ENCODE data around the gene BTRC.
"Not testable (repeated sequence)": the region's sequence is repeated elsewhere in the genome, so short reads cannot be mapped to it uniquely, and the experiment has no call there.

Gene BTRC

GRCh38 chr10:101353692-101354327 lies at the start of gene BTRC:
TSS of gene BTRC (plus strand) at chr10:101354165. CDS start at chr10:101354181, 16 bp downstream.
- peak; percentile 99 for DNase-seq

DNA sequence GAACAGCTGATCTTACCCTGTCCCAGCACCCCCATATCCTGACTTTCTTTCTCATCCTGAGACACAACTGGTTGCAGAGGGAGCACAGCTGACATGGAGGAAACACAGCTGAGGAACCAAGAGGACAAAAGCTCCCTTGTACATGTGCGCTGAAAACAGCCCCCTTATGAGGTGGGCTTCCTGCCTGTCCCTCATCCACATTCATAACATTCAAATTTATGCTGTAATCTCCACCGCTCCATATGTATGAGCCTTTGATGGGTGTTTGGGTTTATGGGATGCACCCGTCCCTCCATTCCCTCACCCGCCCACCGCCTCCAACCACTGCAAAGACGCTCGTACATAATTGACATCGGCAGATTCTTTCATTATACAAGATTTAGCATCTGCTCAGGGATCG lies 49.6 kb upstream of the BTRC start:
- DNase-seq: no peak

GRCh38 chr10:101305320-101306241 lies 48.4 kb upstream of the BTRC start:
- DNase-seq: no peak

DNA sequence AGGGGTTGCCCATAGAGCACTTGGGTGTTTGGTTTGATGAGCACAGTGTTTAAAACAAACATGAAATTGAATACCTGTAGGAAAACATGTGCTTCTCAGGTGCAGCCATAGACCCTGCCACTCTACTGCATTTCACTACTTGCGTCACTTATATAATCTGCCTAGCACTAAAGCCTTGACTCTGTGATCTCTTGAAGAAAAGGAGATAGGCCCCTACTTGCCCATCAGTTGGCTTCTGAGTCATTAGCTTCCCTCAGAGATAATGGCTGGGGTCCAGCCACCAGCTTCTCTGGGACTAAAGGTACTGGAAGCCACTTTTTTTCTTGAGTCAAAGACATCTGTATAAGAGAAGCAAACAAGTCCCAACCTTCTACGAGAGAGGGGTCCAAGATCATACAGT lies 45.9 kb upstream of the BTRC start:
- no peak for DNase-seq

DNA sequence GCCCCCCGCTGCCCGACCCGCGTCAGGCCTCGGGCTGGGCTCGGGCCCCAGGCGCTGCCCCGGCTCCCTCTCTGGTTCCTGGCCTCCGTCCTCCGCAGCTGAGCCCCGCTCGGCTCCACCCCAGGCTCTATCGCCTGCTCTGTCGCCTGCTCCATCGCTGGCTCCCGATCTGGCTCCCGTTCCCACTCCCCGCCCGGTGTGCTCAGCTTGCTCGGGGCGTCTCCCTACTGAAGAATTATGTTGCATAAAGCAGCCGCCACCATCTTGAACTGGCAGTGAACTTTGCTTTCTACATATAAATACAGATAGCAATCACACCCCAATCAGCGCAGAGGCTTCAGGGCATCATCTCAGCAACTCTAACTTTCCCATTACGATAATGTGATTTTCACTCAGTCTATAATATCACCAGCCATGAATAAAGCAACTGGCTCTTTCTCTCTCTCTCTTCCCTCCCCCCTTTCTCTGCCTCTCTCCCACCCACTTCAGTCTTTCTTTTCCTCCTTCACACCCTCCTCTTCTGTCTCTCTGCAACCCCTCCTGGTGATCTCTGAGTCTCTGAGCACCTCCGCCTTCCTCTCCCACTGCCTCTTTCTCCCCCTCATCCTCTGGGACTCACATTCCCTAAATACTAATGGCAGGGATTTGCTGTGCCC lies 43.3 kb upstream of the BTRC start:
- no peak for DNase-seq

GRCh38 chr10:101311185-101312066 lies 42.5 kb upstream of the BTRC start:
- no peak for DNase-seq

DNA sequence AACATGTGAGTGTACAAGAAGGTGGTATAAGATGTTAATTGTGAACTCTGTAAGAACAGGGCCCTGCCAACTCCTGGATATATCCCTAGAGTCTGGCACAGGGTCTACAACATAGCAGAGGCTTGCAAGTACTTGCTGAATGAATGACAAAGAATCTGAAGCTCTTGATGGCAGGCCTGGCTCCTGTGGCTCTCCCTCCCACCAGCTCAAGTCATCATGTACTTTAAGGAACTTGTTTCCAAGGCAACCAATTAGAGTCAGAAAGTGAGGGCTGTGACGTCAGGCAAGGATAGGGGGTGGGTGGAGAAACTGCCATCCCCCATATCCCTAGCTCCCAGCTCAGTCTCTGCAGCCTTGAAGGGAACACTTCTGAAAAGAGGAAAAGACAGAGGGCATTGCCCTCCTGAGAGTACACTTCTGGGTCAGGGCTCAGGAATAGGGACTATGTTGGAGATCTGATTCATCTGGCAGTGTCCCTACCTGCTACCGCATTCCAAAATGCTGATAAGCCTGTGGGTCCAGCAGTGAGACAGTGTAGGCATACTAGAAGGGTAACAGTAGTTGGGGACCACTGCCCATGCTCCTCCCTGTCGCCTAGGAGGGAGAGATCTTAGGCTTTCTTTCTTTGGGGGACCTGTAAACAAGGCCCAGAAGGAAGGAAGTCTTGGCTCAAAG lies 34.6 kb upstream of the BTRC start:
- DNase-seq: no peak

DNA sequence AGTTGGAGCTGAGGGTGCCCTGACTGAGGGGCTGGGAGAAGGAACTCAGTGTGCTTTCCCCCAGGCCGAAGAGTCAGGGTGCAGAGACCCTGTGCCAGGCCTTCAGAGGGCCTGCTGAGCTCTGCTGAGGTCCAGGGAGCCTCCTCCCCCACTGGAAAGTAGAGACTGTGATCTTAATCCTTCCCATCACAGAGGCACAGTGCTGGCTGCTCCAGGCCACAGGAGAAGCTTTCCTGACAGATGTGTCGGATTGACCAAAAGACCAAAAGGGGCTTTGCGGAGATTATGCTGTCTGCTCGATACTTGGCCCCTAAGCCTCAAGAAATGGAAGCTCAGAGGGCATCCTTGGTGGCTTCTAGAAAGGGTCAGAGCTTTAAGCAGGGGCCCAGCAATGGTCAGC lies 32.9 kb upstream of the BTRC start:
- DNase-seq: no peak

GRCh38 chr10:101322266-101323108 lies 31.5 kb upstream of the BTRC start:
- DNase-seq: no peak

DNA sequence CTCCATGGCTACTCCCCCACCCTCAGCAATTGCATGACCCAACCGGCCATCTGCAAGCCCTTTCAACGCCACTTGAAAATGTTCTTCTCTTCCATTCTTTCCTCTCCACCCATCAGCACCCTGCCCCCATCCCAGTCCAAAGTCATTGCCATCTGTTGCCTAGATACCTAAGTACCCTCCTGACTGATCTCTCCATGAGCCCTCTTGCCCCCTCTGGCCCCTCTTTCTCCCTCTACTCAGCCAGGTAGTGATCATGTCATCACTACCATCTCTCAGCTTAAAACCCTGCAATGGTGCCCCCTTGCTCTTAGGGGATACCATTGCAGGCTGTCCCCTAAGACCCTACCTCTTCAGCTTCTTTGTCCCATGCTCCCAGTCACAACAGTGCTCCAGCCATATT lies 30.5 kb upstream of the BTRC start:
- no peak for DNase-seq

DNA sequence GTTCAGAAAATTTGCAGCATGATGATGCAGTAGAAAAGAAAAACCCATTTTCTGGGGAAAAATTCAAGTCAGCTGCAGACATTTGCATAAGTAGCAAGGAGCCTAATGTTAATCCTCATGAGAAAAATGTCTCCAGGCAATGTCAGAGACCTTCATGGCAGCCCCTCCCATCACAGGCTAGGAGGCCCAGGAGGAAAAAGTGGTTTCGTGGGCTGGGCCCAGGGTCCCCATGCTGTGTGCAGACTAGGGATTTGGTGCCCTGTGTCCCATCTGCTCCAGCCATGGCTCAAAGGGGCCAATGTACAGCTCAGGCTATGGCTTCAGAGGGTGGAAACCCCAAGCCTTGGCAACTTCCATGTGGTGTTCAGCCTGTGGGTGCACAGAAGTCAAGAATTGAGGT lies 26.5 kb upstream of the BTRC start:
- DNase-seq: not testable (repeated sequence)

DNA sequence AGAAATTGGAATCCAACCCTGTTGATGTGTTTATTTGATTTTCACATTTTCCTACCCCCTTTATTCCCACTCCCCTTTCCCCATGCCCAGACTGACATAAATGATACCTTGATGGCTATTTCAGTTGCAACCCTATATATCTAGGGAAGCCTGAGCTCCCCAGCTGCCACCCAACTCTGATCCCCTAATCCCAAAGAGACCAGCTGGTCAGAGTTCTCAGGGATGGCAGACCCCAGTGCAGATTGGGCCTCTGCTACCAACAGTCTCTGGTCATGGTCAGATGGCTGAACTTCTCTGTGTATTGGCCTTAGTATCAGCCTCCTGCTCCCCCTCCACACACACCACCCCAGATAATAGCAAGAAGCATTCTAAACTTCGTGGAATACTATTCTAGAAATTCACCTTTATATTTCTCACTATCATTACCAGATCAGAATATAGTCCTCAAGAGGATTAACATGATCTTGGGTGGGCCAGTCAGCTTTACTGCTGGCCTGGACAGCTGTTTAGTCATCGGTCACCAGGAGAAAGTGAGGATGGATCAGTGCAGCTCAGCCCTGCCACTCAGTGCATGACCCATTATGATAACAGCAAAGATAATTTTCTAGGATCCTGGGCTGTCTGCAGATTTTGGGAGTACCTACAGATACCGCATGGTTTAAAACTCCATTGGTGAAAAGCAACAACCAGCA lies 24.5 kb upstream of the BTRC start:
- no peak for DNase-seq

DNA sequence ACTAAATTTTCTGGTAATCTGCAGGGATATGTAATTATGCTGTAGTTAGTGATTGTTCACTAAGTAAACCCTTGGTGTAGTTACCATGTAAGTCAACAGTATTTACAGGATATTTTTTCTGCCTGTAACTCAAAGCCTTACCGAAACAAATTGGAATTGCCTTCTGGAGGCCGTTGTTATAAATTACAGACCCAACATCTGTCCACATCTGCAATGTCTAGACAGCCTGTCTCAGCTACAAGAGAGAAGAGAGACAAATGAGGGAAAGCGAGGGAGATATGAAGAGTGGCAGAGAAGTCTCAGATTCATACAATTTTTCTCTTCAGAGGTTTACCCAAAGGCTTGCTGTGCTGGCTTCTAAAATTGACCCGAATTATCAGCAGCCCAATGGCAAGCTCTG lies 23.7 kb upstream of the BTRC start:
- no peak for DNase-seq

DNA sequence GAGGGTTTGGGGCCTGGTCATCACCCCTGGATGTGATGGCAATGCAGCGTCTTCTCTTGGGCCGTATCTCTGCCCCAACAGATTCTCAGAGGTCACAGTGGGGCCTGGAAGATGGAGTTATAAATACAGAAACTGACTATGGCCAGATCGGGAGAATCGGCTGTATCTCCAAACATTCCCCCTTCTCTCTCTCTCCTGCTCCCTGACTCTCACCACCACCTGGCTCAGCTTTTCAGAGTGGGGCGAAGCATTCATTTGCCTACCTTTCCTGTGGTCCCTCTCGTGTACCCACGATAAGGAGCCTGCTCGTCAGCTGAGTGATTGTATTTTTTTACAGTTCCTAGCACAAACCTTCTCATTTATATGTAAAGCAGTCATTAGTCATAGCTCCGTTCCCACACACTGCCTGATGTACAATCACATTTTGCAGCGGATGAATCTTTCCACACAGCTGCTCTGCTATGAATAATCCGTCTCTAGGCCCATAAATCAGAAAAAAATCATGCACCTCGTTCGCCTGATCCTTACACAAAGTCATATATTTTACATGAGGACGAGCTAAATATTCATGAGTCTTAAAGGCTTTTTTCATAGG lies 23.2 kb upstream of the BTRC start:
- peak in 1 of 2 experiments; percentile 4 for DNase-seq

GRCh38 chr10:101331956-101332355 lies 22.0 kb upstream of the BTRC start:
- DNase-seq: peak; percentile 38 to 54

- DNase-seq: not testable (repeated sequence)
These were observed 19.7 kb upstream of the BTRC start for GRCh38 chr10:101334259-101334658.

DNA sequence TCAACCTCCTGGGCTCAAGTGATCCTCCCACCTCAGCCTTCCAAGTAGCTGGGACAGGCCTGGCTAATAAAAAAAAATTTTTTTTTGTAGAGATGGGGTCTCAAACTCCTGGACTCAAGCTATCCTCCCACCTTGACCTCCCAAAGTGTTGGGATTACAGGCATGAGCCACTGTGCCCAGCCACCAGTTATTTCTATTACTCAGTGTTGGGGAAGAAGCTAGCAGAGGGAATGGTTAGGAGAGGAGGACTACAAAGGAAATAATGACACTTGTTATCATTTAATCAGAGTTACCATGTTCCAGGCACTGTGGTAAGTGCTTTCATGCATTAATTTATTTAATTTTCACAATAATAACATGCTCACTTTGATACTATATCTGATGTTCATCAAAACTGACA lies 17.6 kb upstream of the BTRC start:
- DNase-seq: no peak

GRCh38 chr10:101337836-101338235 lies 16.1 kb upstream of the BTRC start:
- no peak for DNase-seq

GRCh38 chr10:101341438-101341837 lies 12.5 kb upstream of the BTRC start:
- DNase-seq: no peak

DNA sequence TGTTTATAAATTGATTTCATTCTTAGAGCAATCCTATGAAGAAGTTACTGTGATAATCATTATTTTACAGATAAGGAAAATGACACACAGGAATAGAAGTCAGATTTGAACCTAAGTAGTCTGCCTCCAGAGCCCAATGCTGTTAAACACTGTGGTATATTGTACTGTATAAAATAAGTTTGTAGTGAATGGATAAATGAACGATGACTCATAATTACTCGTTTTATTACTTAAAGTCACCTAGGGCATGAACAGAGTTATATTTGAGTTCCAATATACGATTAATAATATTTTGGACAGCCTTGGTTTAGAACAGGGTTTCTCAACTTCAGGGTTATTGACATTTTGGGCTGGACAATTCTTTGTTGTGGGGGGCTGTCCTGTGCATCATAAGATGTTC lies 7.8 kb upstream of the BTRC start:
- DNase-seq: no peak

Measured in SHP77 (cell line).